ENCODE measurements around the gene C12orf54.

GRCh38 chr12:48512855-48513254, 30.6 kb downstream of the C12orf54 start:
- TF ChIP-seq CTCF (IDR thresholded peaks at IDR 0.05; ENCODE audit: insufficient read depth, low read length, poor library complexity, severe bottlenecking) (no peak), EZH2phosphoT487 (conservative IDR thresholded peaks at IDR 0.05; ENCODE audit: low read length) (no peak)

All from SU-DHL-6 (cell line).